Measurements from ENCODE around the gene GSTO1. TPM values are rescaled to one million over a fixed set of nuclear protein-coding genes. Genes with fewer than 3 reads are reported as not detected.
"Not testable (repeated sequence)": the region's sequence is repeated elsewhere in the genome, so short reads cannot be mapped to it uniquely, and the experiment has no call there.

Gene GSTO1
- total RNA-seq, 1 donor from 2014 or later = 250 TPM

DNA sequence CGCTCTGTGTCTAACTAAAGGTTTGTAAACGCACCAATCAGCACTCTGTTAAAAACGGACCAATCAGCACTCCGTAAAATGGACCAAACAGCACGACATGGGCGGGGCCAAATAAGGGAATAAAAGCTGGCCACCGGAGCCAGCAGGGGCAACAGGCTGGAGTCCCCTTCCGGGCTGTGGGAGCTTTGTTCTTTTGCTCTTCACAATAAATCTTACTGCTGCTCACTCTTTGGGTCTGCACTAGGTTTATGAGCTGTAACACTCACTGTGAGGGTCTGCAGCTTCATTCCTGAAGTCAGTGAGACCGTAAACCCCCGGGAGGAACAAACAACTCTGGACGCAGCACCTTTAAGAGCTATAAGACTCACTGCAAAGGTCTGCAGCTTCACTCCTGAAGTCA, 5.8 kb upstream of the GSTO1 start:
- DNase-seq (ENCODE audit: extremely low read depth, low read depth, low spot score) = not testable (repeated sequence)

DNA sequence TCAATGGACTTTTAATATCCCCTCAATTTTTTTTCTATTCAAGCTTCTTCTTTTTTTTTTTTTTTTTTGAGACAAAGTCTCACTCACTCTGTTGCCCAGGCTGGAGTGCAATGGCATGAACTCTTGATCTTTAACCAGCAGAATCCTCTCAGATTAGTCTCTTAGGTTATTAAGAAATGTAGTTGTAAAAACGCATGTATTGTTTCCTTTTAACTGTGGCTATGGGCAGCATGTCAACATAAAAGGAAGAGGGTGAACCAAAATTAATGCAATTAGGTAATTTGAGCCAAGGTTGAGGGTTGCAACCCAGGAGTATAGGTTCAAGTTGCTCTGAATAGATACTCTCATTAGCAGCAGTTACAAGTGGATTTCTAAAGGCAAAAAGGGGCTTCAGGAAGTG, 4.3 kb upstream of the GSTO1 start:
- no peak for DNase-seq (ENCODE audit: extremely low read depth, low read depth, low spot score)

DNA sequence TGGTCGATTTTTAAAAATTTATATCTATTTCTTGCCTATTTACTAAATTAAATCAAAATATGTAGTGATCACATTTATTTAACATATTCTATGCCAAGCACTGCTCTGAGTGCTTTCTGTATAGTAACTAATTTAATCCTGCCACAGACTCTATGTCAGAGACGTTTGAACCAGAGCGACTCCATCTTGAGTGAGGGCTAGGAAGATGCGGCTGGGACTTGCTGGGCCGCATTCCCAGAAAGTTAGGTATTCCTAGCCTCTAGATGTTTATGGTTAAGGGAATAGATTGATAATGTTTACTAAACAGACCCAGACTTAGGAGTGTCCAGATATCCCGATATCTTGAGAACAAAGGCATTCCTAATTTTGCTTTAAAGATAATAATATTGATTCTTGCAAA, 3.2 kb upstream of the GSTO1 start:
- DNase-seq (ENCODE audit: extremely low read depth, low read depth, low spot score) = no peak

DNA sequence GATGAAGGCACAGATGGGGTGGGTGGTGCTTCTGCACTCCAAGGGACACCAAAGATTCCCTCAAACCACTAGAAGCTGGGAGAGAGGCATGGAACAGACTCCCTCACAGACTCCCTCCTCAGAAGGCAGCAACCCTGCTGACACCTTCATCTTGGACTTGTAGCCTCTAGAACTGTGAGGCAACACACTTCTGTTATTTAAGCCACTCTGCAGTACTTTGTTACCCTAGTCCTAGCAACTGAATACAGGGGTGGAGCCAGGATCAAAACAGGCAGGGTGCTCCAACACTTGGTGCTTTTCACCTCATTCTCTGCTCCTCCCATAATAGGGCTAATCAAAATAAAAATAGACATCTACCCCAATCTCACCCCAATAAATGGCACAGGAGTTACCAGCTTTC, 2.3 kb upstream of the GSTO1 start:
- DNase-seq (ENCODE audit: extremely low read depth, low read depth, low spot score) = no peak

DNA sequence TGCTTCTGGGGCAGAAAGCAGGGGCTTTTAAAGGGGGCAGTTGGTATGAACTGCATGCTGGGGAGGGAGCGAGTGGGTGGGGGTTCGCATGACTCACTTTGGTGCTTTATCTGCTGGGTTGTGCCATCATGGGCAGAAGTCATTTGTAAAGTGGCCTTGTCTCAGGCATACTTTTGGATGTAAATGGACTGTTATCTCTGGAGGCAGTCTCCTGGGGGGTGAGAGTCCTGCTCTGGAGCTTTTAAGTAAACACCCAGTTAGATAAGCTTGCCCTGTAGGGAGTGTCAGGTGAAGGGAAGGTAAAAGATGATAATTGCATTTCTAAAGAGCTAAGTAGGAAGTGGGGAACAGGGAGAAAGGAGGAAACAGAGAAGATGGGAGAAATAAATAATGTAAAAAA, 1.6 kb upstream of the GSTO1 start:
- DNase-seq (ENCODE audit: extremely low read depth, low read depth, low spot score) = no peak

DNA sequence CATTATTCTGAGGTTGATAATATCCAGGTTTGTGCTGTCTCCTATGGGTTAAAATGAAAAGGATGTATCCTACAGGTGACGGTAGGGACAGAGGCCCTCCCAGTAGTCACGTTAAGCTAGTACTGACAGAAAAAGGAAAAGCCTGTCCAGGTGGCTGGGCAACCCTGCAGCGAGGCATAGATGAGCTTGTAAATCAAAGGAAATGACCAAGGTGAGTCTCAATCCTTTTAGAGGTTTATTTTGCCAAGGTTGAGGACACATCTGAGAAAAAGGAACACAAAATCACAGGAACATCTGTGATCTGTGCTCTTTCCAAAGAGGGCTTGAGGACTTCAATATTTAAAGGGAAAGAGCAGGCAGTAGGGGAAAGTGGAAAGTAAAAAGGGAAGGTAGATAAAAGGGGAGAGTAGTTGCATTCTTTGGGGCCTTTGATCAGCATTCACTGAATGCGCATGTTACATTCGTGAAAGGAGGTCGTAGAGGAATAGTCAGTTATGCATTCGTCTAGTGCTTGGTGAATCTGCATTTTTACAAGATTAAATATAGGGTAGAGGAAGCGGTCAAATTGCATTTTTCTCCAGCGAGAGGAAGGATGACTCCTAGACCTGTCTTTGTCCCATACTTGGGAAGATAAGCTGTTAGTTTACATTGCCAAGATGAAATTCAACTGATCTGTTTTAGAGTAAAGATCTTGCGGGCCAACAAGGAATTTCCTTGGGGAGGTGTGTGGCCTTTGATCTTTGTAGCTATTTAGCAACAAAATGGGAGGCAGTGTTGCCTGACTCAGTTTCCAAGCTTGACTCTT, 884 bp upstream of the GSTO1 start:
- DNase-seq (ENCODE audit: extremely low read depth, low read depth, low spot score) = no peak

DNA sequence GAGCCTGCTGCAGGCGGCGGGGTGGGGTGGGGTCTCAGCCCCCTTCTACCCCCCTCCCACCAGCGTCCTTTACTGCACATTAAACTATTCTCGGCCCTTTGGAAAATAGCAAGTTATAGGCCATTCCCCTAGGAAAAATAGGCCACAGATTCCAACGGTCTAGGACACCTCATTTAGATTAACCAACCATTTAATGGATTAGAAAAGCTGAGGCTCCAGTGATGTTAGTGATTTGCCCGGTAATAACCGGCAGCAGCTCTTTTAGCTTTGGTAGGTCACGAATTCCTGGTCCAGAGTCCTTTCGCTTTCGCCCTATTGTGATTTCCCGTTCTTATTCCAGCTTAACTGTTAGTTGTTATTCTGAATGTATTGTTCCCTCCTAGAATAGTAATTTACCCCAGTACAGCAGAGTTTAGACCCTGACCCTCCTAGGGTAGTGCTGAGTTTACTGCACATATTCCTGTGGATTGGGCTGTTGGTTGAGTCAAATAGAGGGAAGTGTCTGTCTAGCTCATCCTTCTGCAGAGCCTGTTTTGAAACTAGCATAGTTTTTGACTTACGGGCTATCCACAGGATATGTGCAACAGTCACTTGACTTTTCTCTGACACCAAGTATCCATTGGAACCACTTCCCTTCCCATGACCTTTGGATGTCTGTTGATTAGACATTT, 754 bp downstream of the GSTO1 start:
- no peak for DNase-seq (ENCODE audit: extremely low read depth, low read depth, low spot score)

DNA sequence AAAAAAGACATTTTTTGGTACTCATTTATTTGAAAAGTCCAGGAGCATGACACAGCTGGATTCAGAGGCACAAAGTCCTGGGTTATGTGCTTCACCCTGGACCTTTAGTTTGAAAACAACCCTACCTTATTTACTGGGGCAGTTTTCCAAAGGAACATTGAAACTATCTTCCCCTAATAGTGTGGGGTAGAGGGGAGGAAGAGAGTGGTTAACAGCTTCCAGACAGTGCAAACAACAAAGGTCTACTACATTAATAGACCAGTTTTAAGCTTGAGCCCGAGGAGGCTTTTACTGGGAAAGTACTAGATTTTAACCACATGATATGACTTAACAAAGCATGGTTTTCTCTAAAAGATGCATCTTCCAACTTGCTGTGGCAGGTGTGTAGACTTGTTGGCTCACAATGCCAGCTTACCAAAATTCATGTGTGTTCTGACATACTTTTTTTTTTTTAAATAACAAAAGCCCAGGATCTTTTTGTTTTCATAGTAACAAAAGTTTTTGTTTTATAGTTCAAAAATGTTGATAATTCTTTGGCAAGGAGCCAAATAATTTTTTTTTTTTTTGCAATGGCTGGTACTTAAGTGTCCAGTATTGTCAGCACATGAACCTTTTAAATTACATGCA, 1.8 kb downstream of the GSTO1 start:
- DNase-seq (ENCODE audit: extremely low read depth, low read depth, low spot score) = no peak

DNA sequence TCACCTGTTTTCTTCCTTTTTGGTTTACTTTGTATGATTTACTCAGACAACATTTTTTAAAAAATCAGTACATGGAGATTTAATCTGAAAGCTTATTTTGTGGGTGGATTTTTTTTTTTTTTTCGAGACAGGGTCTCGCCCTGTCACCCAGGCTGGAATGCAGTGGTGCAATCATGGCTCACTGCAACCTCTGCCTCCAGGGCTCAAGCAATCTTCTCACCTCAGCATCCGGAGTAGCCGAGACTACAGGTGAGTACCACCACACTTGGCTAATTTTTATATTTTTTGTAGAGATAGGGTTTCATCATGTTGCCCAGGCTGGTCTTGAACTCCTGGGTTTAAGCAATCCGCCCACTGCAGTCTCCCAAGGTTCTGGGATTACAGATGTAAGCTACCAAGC, 2.5 kb downstream of the GSTO1 start:
- no peak for DNase-seq (ENCODE audit: extremely low read depth, low read depth, low spot score)

DNA sequence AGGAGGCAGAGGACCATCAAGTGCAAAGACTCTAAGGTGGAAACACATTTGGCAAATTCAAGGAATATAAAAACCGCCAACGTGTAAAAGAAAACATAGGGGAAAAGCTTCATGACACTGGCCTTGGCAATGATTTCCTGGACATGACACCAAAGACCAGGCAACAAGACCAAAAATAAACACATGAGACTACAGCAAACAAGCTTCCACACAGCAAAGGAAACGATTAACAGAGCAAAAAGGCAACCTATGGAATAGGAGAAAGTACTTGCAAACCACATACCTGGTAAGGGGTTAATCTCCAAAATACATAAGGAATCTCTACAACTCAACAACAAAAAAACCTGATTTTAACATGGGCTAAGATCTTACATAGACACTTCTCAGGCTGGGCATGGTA, 3.5 kb downstream of the GSTO1 start:
- no peak for DNase-seq (ENCODE audit: extremely low read depth, low read depth, low spot score)

DNA sequence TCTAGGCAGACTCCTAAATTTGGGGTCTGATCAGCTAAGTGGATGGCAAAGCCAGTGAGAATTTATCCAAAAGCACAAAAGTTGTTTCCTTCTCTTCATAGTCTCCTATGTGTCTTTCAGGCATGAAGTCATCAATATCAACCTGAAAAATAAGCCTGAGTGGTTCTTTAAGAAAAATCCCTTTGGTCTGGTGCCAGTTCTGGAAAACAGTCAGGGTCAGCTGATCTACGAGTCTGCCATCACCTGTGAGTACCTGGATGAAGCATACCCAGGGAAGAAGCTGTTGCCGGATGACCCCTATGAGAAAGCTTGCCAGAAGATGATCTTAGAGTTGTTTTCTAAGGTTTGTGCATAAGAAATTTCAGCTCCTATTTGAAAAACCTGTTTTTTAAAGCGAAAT, 4.8 kb downstream of the GSTO1 start:
- DNase-seq (ENCODE audit: extremely low read depth, low read depth, low spot score) = no peak

DNA sequence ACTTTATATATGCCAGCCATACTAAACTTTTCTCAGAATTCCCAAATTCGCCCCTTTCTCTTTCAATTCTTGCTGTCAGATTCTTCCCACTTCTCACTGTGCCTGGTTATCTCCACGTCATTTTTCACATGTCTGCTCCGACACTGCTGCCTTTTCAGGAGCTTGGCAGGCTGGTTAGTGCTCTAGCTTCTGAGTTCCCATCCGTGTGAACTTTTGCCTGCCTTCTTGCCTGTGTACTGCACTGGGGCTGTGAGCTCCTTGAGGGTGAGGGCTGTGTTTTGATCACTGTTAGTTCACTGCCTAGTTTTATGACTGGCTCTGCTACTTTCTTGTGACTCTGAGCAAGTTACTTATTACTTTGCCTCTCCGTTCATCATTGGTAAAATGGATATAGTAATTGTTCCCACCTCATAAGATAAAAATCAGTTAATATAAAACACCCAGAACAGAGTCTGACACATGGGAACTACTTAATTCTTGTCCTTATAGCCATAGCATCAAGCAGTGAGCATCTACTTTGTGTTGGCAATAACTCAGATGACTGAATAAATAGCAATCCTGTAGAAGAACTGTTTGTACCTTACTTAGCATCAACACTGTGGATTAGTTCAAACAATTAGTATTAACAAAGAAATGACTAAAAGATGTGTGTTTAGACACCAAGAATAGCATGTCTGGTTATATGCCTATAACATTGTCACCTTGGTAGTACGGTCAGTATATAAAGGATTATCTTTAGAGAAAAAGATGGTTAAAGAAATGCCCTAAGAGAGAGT, 5.5 kb downstream of the GSTO1 start:
- DNase-seq (ENCODE audit: extremely low read depth, low read depth, low spot score) = no peak

DNA sequence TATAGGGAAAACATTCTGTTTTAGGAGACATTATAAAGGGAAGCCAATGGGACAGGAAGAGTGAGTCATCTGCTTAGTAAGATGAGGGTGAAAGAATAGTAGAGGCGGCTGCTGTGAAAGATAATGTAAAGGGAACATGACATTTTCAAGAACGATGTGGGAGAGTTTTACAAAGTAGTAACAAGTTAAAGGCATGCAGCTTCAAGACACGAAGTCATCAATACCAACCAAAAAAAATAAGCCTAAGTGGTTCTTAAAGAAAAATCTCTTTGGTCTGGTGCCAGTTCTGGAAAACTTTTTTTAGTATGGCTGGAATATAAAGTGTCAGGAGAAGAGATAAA, 6.1 kb downstream of the GSTO1 start:
- DNase-seq (ENCODE audit: extremely low read depth, low read depth, low spot score) = no peak

DNA sequence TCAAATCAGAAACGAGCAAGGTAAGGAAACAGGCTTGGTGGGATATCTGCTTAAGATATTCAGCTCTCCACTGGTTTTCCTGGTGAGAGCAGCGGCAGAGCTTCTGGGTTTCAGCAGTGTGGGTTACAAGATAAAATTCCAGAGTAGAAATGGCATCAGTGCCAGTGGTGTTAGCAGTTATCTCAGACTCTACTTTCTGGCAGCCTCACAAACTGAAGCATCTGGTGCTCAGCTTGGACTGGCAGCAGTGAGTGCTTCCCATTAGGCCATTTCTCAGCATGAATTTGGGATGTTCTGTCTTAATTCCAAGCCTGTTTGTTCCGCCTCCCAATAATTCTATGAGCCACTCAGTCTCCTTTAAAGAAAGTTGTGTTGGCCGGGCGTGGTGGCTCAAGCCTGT, 7.4 kb downstream of the GSTO1 start:
- no peak for DNase-seq (ENCODE audit: extremely low read depth, low read depth, low spot score)

DNA sequence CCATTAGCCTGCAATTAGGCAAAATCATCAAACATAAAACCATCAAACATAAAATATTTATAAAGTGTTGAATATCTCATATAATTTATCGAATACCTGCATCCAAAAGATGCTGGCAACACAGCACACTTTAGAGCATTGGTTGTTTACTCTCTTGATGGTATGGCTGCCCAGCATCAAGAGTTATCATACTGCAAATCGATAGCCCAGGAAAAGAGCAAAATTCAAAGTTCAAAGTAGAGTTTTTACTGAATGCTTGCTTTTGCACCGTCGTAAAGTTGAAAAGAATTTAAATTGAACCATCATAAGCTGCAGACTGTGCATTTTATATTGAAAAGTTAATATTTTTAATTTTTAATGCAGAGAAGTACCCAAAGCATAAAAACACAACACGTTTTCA, 10.1 kb downstream of the GSTO1 start:
- no peak for DNase-seq (ENCODE audit: extremely low read depth, low read depth, low spot score)

DNA sequence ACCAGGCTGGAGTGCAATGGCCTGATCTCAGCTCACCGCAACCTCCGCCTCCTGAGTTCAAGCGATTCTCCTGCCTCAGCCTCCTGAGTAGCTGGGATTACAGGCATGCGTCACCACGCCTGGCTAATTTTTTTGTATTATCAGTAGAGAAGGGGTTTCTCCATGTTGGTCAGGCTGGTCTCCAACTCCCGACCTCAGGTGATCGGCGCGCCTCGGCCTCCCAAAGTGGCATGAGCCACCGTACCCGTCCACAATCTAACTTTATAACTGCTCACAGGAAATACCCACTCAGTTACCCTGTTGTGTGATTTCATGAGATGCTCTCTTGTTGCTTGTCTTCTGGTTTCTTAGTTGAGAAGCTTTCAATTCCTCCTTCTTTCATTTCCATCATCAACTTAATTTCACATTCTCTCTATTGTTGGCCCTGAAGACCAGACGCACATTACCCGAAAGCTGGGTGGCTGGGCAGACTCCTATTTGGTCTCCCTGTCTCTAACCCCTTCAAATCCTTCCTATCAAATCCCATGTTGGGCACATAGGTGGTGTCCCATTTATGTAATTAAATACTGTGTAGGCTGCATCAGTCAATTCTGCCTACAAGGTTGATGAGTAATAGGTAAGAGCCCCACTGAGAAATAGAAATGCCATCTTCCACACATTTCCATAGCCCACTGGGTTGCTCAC, 13.2 kb downstream of the GSTO1 start:
- no peak for DNase-seq (ENCODE audit: extremely low read depth, low read depth, low spot score)

DNA sequence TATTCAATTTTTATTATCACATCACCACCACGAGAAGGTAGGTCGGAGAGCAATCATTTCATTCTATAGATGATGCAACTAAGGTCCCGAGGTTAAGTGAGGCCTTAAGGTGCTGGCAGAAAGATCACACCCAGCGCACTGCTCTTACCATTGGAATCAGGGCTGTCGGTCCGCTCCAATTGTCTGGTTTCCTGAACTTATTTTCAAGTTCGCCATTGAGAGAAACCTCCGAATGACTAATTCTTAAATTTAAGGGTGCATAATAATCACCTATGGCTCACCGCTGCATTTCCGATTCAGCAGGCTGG, 13.7 kb downstream of the GSTO1 start:
- DNase-seq (ENCODE audit: extremely low read depth, low read depth, low spot score) = no peak

DNA sequence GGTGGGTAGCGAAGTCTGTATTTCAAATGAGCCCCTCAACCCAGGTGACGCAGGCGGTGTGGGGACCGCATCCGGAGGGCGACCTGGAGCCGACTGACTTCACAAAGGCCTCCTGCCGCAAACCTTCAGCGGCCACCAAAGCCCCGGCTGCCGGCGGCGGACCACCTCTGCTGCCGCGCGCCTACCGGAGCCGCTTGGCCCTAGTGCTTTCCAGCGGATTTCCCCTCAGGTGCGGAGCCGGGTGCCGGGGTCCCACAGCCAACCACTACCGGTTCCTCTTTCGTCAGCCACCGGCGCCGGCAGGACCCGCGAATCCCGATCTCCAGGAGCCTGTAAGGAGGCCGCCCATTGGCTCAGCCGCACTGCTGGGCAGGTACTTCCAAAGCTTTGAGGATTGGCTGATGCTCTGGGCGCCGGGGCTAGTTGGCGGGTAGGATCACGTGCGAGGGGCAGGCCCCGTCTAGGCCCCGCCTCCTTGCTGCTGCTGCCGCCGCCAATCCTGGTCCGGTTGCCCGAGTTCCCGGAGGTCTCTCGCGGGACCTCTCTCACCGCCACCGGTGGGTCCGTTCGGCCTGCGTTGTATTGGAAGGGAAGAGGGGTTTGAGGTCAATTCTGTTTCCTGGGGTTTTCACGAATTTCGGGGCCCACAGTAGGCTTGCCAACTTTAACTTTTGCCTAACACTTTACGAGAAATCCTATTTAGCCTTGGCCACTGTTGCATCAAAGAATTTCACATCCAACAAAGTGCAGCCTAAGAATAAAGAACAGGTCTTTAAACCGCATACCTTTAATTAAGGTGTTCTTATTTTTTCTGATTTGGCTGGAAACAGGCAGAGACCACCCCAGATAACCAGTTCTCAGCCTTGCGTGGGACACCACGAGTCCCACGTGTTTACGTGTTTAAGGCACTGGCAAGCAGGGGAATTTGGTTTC, 14.3 kb downstream of the GSTO1 start, which contains the start of gene GSTO2:
TSS of gene GSTO2 (plus strand) at position 472 of the 933 bp plus-strand sequence. CDS start 5,732 bp downstream, outside the sequence.
- no peak for DNase-seq (ENCODE audit: extremely low read depth, low read depth, low spot score)

DNA sequence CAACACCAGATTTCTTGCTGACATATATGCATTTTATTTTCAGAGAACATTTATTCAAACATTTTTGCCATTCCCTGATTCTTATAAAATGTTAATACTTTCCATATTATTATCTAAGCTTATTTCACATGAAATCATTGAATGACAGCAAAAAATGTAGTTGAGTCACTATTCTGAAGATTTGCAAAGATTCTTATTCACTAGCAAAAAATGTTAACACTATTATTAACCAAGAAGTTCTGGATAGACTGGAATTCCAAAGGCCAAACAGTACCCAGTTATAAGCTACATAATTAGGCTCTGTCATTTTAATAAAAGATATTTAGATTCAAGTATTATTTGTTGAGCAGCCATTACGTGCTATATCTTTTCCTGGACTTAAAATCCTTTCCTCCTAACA, 18.6 kb downstream of the GSTO1 start:
- no peak for DNase-seq (ENCODE audit: extremely low read depth, low read depth, low spot score)
